Kidney (tissue), 14 donors: ENCODE data around the gene ZFAND6. TPM values are rescaled to one million over a fixed set of nuclear protein-coding genes. Genes with fewer than 3 reads are reported as not detected.

Experiments used
- DNase-seq, 5 donors: peaks; one replicate each; pipeline ENCODE4 v3.0.0-alpha.2; 2013 to 2020
- FAIRE-seq: peaks from 2 replicates; lab custom pipeline; 2012; peaks lifted over from hg19 to GRCh38; lab: Jason Lieb, UNC
- H3K27ac ChIP-seq, 2 donors: one replicate each; pipeline ENCODE4 v1.7.0; 2013; ENCODE audit warnings: low read depth in 2 of 2, low read length in 2 of 2, inconsistent platforms in 1 of 2
- H3K27me3 ChIP-seq: one replicate; pipeline ENCODE4 v1.7.1; 2013; ENCODE audit warnings: low read length, inconsistent platforms; ENCODE audit not compliant: control insufficient read depth, insufficient read depth
- H3K36me3 ChIP-seq, 3 donors: one replicate each; pipeline versions ENCODE4 v1.7.0 to v1.7.1; 2013; ENCODE audit warnings: low read length in 3 of 3, control low read depth in 1 of 3, inconsistent platforms in 1 of 3; ENCODE audit not compliant: insufficient read depth in 3 of 3, control insufficient read depth in 2 of 3
- H3K4me1 ChIP-seq, 3 donors: one replicate each; pipeline versions ENCODE4 v1.7.0 to v1.7.1; 2013; ENCODE audit warnings: low read length in 3 of 3, inconsistent platforms in 1 of 3, low read depth in 1 of 3; ENCODE audit not compliant: control insufficient read depth in 2 of 3, insufficient read depth in 2 of 3
- H3K4me3 ChIP-seq, 3 donors: one replicate each; pipeline versions ENCODE4 v1.7.0 to v1.8.1; 2013; ENCODE audit warnings: low read length in 3 of 3, control low read depth in 1 of 3, inconsistent platforms in 1 of 3
- H3K9ac ChIP-seq, 3 donors: one replicate each; pipeline versions ENCODE4 v1.7.0 to v1.7.1; 2013; ENCODE audit warnings: low read length in 3 of 3, control low read depth in 1 of 3, inconsistent platforms in 1 of 3
- H3K9me3 ChIP-seq, 3 donors: one replicate each; pipeline versions ENCODE4 v1.7.0 to v1.7.1; 2013; ENCODE audit warnings: low read length in 3 of 3, control low read depth in 1 of 3, inconsistent platforms in 1 of 3; ENCODE audit not compliant: control insufficient read depth in 2 of 3, insufficient read depth in 1 of 3
- intact Hi-C: fragments of 100-400 bp; cut with DNase I; formaldehyde crosslinking; loops from one replicate; pipeline ENCODE4 v1.11.1; 2022
- polyA plus RNA-seq: library from polyadenylated mRNA; stranded (reverse); fragments of 350-450 nt; fragmentation: Illumina TruSeq; extraction: RNeasy Lipid Tissue Mini Kit (QIAGEN cat#74804); gene quantifications from one replicate; pipeline ENCODE4 v1.2.3, GENCODE V29; 2014; ENCODE audit warnings: low read depth, low replicate concordance; ENCODE audit not compliant: insufficient read depth
- total RNA-seq: library from RNA; stranded (reverse); fragmentation: NEBNext Ultra II Directional; extraction: Animal tissue kit (Norgen Biotek cat#: 25700); gene quantifications from one replicate; pipeline ENCODE4 v1.2.1, GENCODE V29; 2021
- TF ChIP-seq, protein P1 (sequence below): IDR thresholded peaks from 3 replicates; pipeline ENCODE4 v1.5.1; 2012; ENCODE audit warnings: mild to moderate bottlenecking, moderate library complexity, borderline replicate concordance; ENCODE audit not compliant: insufficient read depth; ENCODE audit errors: extremely low read depth
- donor health status: control.
- donor health status: control.
- donor health status: control.
- donor health status: control.
- donor health status: control.
- donor health status: DM: yes; HTN: yes; CAD: no.
- donor health status: Normal renal cell carcinoma (clear cell type).

Gene ZFAND6
- total and polyA plus RNA-seq, 2 donors from 2014 or later: 72.3 to 85.7 TPM

DNA sequence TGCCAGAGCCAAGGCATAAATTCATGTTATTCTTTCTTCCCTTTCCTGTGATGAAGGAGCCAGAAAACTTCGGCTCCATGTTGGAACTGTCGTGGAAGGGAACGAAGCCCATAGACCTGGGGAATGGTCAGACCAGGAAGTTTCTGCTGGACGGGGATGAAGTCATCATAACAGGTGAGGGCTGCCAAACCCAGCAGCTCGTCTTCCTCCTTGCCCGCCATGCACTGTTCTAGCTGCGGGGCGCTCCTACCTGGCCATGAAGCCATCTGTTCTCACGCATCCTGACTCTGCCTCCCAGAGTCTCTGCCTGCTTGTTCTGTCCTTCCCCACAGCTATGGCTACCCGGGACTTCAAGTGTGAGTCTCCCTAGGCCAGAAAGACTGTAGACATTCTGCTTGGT, 121.5 kb downstream of the ZFAND6 start:
- H3K9me3 ChIP-seq: no peaks in the 10 kb centered on the region
- no peak for FAIRE-seq
- no peak overlapping the region for H3K4me3 ChIP-seq
- no peak overlapping the region for H3K9ac ChIP-seq
- TF ChIP-seq, protein P1, sequence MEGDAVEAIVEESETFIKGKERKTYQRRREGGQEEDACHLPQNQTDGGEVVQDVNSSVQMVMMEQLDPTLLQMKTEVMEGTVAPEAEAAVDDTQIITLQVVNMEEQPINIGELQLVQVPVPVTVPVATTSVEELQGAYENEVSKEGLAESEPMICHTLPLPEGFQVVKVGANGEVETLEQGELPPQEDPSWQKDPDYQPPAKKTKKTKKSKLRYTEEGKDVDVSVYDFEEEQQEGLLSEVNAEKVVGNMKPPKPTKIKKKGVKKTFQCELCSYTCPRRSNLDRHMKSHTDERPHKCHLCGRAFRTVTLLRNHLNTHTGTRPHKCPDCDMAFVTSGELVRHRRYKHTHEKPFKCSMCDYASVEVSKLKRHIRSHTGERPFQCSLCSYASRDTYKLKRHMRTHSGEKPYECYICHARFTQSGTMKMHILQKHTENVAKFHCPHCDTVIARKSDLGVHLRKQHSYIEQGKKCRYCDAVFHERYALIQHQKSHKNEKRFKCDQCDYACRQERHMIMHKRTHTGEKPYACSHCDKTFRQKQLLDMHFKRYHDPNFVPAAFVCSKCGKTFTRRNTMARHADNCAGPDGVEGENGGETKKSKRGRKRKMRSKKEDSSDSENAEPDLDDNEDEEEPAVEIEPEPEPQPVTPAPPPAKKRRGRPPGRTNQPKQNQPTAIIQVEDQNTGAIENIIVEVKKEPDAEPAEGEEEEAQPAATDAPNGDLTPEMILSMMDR: no peak
- no peak overlapping the region for H3K27ac ChIP-seq
- H3K4me1 ChIP-seq: peaks cover 0 to 2% (median 0%) of the 10 kb centered on the region in 3 donors
- H3K27me3 ChIP-seq: no peaks in the 10 kb centered on the region
- intact Hi-C loops: no loop called here
- no peak for DNase-seq
- peaks cover 0 to 55% (median 29%) of the 10 kb centered on the region in 3 donors for H3K36me3 ChIP-seq

DNA sequence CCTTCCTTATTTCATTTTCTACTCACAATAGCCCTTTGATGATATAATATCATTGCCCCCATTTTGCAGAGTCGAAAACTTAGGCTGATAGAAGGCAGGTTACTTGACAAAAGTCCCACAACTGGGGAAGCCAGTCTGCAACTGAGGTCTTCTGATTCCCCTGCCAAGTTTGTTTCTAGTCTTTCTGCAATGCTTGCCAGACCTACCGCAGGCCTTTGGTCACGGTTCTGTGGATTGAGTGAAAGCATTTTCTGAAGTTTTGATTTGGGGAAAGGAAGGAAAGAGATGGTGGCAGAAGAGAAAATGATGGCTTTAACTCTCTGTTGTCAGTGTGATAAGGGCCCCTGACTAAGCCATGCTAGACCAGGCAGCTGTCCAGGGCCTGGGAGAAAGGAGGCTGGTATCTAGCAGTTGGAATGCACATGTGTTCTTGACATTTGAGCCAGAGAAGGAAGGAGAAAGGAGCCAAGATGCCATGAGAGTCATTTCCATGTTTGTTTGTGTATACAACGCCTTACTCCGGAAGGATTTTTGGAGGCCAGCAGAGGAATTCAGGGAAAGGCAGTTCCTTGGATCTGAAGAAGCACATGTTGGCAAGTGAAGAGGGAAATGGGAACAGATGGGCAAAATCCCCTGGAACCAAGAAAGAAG, 123.3 kb downstream of the ZFAND6 start:
- TF ChIP-seq, protein P1: no peak
- H3K27ac ChIP-seq: no peak overlapping the region
- DNase-seq (no peak), FAIRE-seq (no peak)
- no peaks in the 10 kb centered on the region for H3K27me3 ChIP-seq
- H3K9me3 ChIP-seq: no peaks in the 10 kb centered on the region
- intact Hi-C loops: no loop called here
- no peak overlapping the region for H3K9ac ChIP-seq
- H3K36me3 ChIP-seq: peaks cover 0 to 68% (median 39%) of the 10 kb centered on the region in 3 donors
- H3K4me3 ChIP-seq: no peak overlapping the region
- no peaks in the 10 kb centered on the region for H3K4me1 ChIP-seq

DNA sequence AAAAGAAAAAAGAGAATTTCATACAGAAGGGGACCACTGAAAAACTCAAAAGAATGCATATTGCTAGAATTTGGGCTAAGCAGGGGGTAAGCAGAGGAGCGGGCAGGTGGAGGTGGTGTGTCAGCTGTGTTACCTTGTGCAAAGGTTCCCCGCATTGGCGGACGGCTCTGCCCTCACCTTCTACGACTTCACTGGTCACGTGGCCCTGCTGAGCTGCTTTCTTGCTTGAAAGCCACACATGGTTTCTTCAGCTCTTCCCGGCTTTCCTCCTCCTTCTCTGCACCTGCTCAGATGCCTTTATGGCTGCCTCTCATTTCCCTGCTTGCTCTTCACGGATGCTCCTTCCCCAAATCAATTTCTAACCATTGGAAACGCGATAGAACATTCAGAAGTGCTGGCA, 123.8 kb downstream of the ZFAND6 start:
- H3K36me3 ChIP-seq: peaks cover 0 to 68% (median 39%) of the 10 kb centered on the region in 3 donors
- no peak overlapping the region for H3K27ac ChIP-seq
- no peak overlapping the region for H3K4me3 ChIP-seq
- DNase-seq (no peak), FAIRE-seq (no peak)
- no peaks in the 10 kb centered on the region for H3K4me1 ChIP-seq
- TF ChIP-seq, protein P1: no peak
- H3K9me3 ChIP-seq: no peaks in the 10 kb centered on the region
- no peaks in the 10 kb centered on the region for H3K27me3 ChIP-seq
- intact Hi-C loops: no loop called here
- H3K9ac ChIP-seq: no peak overlapping the region
